ENCODE data around the gene CFAP251. TPM values are rescaled to one million over a fixed set of nuclear protein-coding genes. Genes with fewer than 3 reads are reported as not detected.
A peak's percentile ranks its signal among the peaks of the same experiment; 100 is the strongest.

CFAP251 gene
- total RNA-seq, 1 donor from 2014 or later = 4.7 TPM

- H3K27ac Mint-ChIP-seq (ENCODE audit: unreplicated experiment) = peak overlapping the region; percentile 53
- Histone ChIP-seq H2AFZ (ENCODE audit: low read depth, low read length) (no peak overlapping the region), H3K27me3 (ENCODE audit: insufficient read depth, low read length) (no peaks in the 10 kb centered on the region), H4K20me1 (ENCODE audit: insufficient read depth, low read length) (no peaks in the 10 kb centered on the region), H3K4me2 (ENCODE audit: low read length) (no peak overlapping the region), H3K9me3 (ENCODE audit: insufficient read depth, low read depth, low read length) (no peaks in the 10 kb centered on the region), H3K4me3 (ENCODE audit: insufficient read depth, low read depth, low read length) (no peak overlapping the region), H3K27ac (ENCODE audit: low read depth, low read length) (no peak overlapping the region), H3K36me3 (ENCODE audit: insufficient read depth, low read length) (no peaks in the 10 kb centered on the region), H3K4me1 (ENCODE audit: insufficient read depth, low read length) (peaks cover 18% of the 10 kb centered on the region), H3K79me2 (ENCODE audit: insufficient read depth, low read length) (peaks cover under 1% of the 10 kb centered on the region), H3K9ac (ENCODE audit: low read length) (no peak overlapping the region)
- H3K27me3 Mint-ChIP-seq (ENCODE audit: low read depth, unreplicated experiment) = peaks cover 10% of the 10 kb centered on the region
- DNase-seq (ENCODE audit: low read depth) = no peak
- no peak for TF ChIP-seq CTCF (IDR thresholded peaks at IDR 0.05; ENCODE audit: insufficient read depth, low read depth, low read length)
- TF ChIP-seq EZH2 (IDR thresholded peaks at IDR 0.05; ENCODE audit: insufficient read depth, low read length) = no peak
- peaks cover 10% of the 10 kb centered on the region for H3K9me3 Mint-ChIP-seq (ENCODE audit: unreplicated experiment)
- H3K4me1 Mint-ChIP-seq (ENCODE audit: low read depth, unreplicated experiment) = peaks cover 3% of the 10 kb centered on the region
- FAIRE-seq = no peak
- H3K4me3 Mint-ChIP-seq (ENCODE audit: unreplicated experiment) = no peak overlapping the region
- H3K36me3 Mint-ChIP-seq (ENCODE audit: low read depth, unreplicated experiment) = no peaks in the 10 kb centered on the region
These were observed 100.5 kb downstream of the CFAP251 start for GRCh38 chr12:122018937-122019336.

- Mint-ChIP-seq H3K27ac (ENCODE audit: unreplicated experiment) (no peak overlapping the region), H3K4me3 (ENCODE audit: unreplicated experiment) (peak overlapping the region; percentile 88), H3K36me3 (ENCODE audit: low read depth, unreplicated experiment) (no peaks in the 10 kb centered on the region), H3K27me3 (ENCODE audit: low read depth, unreplicated experiment) (peaks cover 10% of the 10 kb centered on the region), H3K9me3 (ENCODE audit: unreplicated experiment) (peaks cover 10% of the 10 kb centered on the region), H3K4me1 (ENCODE audit: low read depth, unreplicated experiment) (peaks cover 3% of the 10 kb centered on the region)
- peaks cover 23% of the 10 kb centered on the region for H3K4me1 ChIP-seq (ENCODE audit: insufficient read depth, low read length)
- DNase-seq (ENCODE audit: low read depth) = no peak
- no peak overlapping the region for H3K27ac ChIP-seq (ENCODE audit: low read depth, low read length)
- H3K9ac ChIP-seq (ENCODE audit: low read length) = peak overlapping the region; percentile 75
- no peaks in the 10 kb centered on the region for H3K27me3 ChIP-seq (ENCODE audit: insufficient read depth, low read length)
- H4K20me1 ChIP-seq (ENCODE audit: insufficient read depth, low read length) = no peaks in the 10 kb centered on the region
- peak overlapping the region; percentile 91 for H3K4me2 ChIP-seq (ENCODE audit: low read length)
- H2AFZ ChIP-seq (ENCODE audit: low read depth, low read length) = peak overlapping the region; percentile 87
- TF ChIP-seq EZH2 (IDR thresholded peaks at IDR 0.05; ENCODE audit: insufficient read depth, low read length) = no peak
- TF ChIP-seq CTCF (IDR thresholded peaks at IDR 0.05; ENCODE audit: insufficient read depth, low read depth, low read length) = no peak
- no peaks in the 10 kb centered on the region for H3K36me3 ChIP-seq (ENCODE audit: insufficient read depth, low read length)
- no peak for FAIRE-seq
- H3K79me2 ChIP-seq (ENCODE audit: insufficient read depth, low read length) = peaks cover 13% of the 10 kb centered on the region
- no peaks in the 10 kb centered on the region for H3K9me3 ChIP-seq (ENCODE audit: insufficient read depth, low read depth, low read length)
- peak overlapping the region; percentile 62 for H3K4me3 ChIP-seq (ENCODE audit: insufficient read depth, low read depth, low read length)
These were observed 102.4 kb downstream of the CFAP251 start for GRCh38 chr12:122020795-122021192.

GRCh38 chr12:122021193-122021821 is 102.9 kb downstream of the CFAP251 start:
- Histone ChIP-seq H4K20me1 (ENCODE audit: insufficient read depth, low read length) (peaks cover 1% of the 10 kb centered on the region), H3K36me3 (ENCODE audit: insufficient read depth, low read length) (no peaks in the 10 kb centered on the region), H3K4me3 (ENCODE audit: insufficient read depth, low read depth, low read length) (peak overlapping the region; percentile 62), H3K27ac (ENCODE audit: low read depth, low read length) (no peak overlapping the region), H3K9ac (ENCODE audit: low read length) (peak overlapping the region; percentile 75), H3K9me3 (ENCODE audit: insufficient read depth, low read depth, low read length) (no peaks in the 10 kb centered on the region), H3K27me3 (ENCODE audit: insufficient read depth, low read length) (no peaks in the 10 kb centered on the region), H3K4me1 (ENCODE audit: insufficient read depth, low read length) (peaks cover 23% of the 10 kb centered on the region), H2AFZ (ENCODE audit: low read depth, low read length) (peak overlapping the region; percentile 87), H3K4me2 (ENCODE audit: low read length) (peak overlapping the region; percentile 91), H3K79me2 (ENCODE audit: insufficient read depth, low read length) (peaks cover 15% of the 10 kb centered on the region)
- no peak overlapping the region for H3K27ac Mint-ChIP-seq (ENCODE audit: unreplicated experiment)
- H3K4me1 Mint-ChIP-seq (ENCODE audit: low read depth, unreplicated experiment) = peaks cover 3% of the 10 kb centered on the region
- DNase-seq (ENCODE audit: low read depth) = no peak
- H3K9me3 Mint-ChIP-seq (ENCODE audit: unreplicated experiment) = peaks cover 10% of the 10 kb centered on the region
- peak overlapping the region; percentile 88 for H3K4me3 Mint-ChIP-seq (ENCODE audit: unreplicated experiment)
- peaks cover 10% of the 10 kb centered on the region for H3K27me3 Mint-ChIP-seq (ENCODE audit: low read depth, unreplicated experiment)
- no peak for FAIRE-seq
- TF ChIP-seq CTCF (IDR thresholded peaks at IDR 0.05; ENCODE audit: insufficient read depth, low read depth, low read length) (no peak), EZH2 (IDR thresholded peaks at IDR 0.05; ENCODE audit: insufficient read depth, low read length) (no peak)
- no peaks in the 10 kb centered on the region for H3K36me3 Mint-ChIP-seq (ENCODE audit: low read depth, unreplicated experiment)

All from astrocyte (in vitro differentiated cells and primary cell).